OCI-LY7 (cell line): Measurements from ENCODE around the gene C2orf66.

ENCODE experiments used
- CTCF ChIP-seq: fragments of 200-600 bp; sonication (generic); conservative IDR thresholded peaks from 2 replicates; pipeline ENCODE4 v1.5.1; 2014; ENCODE audit warnings: mild to moderate bottlenecking, antibody characterized with exemption, low read length, moderate library complexity, mixed read lengths
- EZH2phosphoT487 ChIP-seq: fragments of 200-600 bp; sonication (generic); IDR thresholded peaks from 2 replicates; pipeline ENCODE4 v1.6.1; 2018; ENCODE audit warnings: low read depth, borderline replicate concordance, mild to moderate bottlenecking, mixed run types, antibody characterized with exemption, low read length, moderate library complexity, mixed read lengths

GRCh38 chr2:196849895-196850294, 40.7 kb upstream of the C2orf66 start:
- TF ChIP-seq CTCF (peak; percentile 62), EZH2phosphoT487 (no peak)
